Panc1 (cell line): ENCODE data around the gene VSIG10L2. TPM values are rescaled to one million over a fixed set of nuclear protein-coding genes. Genes with fewer than 3 reads are reported as not detected.

Source experiments
- ATAC-seq: fragments of 200-7000 bp; cut with Tn5 transposase; 2 replicates; pipeline ENCODE4 v1.9.1; 2020; ENCODE audit warnings: mild to moderate bottlenecking, moderate library complexity
- BruUV-seq: library from RNA; stranded (reverse); fragments of 400-500 nt; replicated peaks from 2 replicates; lab custom pipeline; 2021; lab: Mats Ljungman, UMichigan
- CTCF ChIA-PET: fragments of 300-600 bp; sonication (Branson Sonifier 250); formaldehyde crosslinking; loops from one replicate; lab custom pipeline; 2022; ENCODE audit warnings: antibody characterized with exemption; lab: Charles Lee
- POLR2A ChIA-PET: fragments of 300-600 bp; sonication (Branson Sonifier 250); formaldehyde crosslinking; loops from one replicate; lab custom pipeline; 2022; ENCODE audit warnings: antibody characterized with exemption; lab: Charles Lee
- DNase-seq: peaks from one replicate; pipeline ENCODE4 v3.0.0-alpha.2; 2010; ENCODE audit warnings: low read depth, low spot score
- H3K27ac ChIP-seq: 2 replicates; pipeline ENCODE4 v1.5.1; 2011; ENCODE audit warnings: mild to moderate bottlenecking, low read length, inconsistent platforms
- H3K27me3 ChIP-seq: fragments of 200-500 bp; sonication (Bioruptor generic); 2 replicates; pipeline ENCODE4 v1.6.0; 2014; ENCODE audit warnings: low read length, inconsistent platforms; ENCODE audit not compliant: control insufficient read depth, insufficient read depth
- H3K36me3 ChIP-seq: fragments of 200-500 bp; sonication (Bioruptor generic); 2 replicates; pipeline ENCODE4 v1.5.1; 2014; ENCODE audit warnings: inconsistent platforms, mild to moderate bottlenecking, low read length, moderate library complexity; ENCODE audit not compliant: control insufficient read depth, insufficient read depth
- H3K4me1 ChIP-seq: 2 replicates; pipeline ENCODE4 v1.5.1; 2011; ENCODE audit warnings: inconsistent platforms, mild to moderate bottlenecking, low read length, moderate library complexity; ENCODE audit not compliant: control insufficient read depth, insufficient read depth
- H3K4me3 ChIP-seq, 2 experiments: 2 replicates each; pipeline ENCODE4 v1.5.1; 2011 to 2012; ENCODE audit warnings: low read depth in 2 of 2, low read length in 2 of 2, mild to moderate bottlenecking in 2 of 2, inconsistent platforms in 1 of 2, moderate library complexity in 1 of 2
- H3K9me3 ChIP-seq: fragments of 200-500 bp; sonication (Bioruptor generic); 2 replicates; pipeline ENCODE4 v1.5.1; 2014; ENCODE audit warnings: low read depth, mild to moderate bottlenecking, inconsistent platforms, low read length, moderate library complexity; ENCODE audit not compliant: control insufficient read depth, insufficient read depth
- CTCF ChIP-seq: fragments of 450-650 bp; IDR thresholded peaks from 2 replicates; pipeline ENCODE4 v1.5.1; 2017; ENCODE audit warnings: mild to moderate bottlenecking
- POLR2AphosphoS5 ChIP-seq: IDR thresholded peaks from 2 replicates; pipeline ENCODE4 v1.6.1; 2012; ENCODE audit warnings: mild to moderate bottlenecking, low read depth, low read length, moderate library complexity
- REST ChIP-seq, 2 experiments: IDR thresholded peaks; 2 replicates each; pipeline ENCODE4 v1.6.1; 2011 to 2012; ENCODE audit warnings: low read depth in 2 of 2, control low read depth in 1 of 2, low read length in 1 of 2, mild to moderate bottlenecking in 1 of 2, moderate library complexity in 1 of 2; ENCODE audit not compliant: insufficient read depth in 1 of 2
- SIN3A ChIP-seq: IDR thresholded peaks from 2 replicates; pipeline ENCODE4 v1.6.1; 2012; ENCODE audit warnings: low read depth, mild to moderate bottlenecking, low read length, moderate library complexity, borderline replicate concordance; ENCODE audit not compliant: insufficient read depth
- TCF7L2 ChIP-seq: IDR thresholded peaks from 2 replicates; pipeline ENCODE4 v1.6.1; 2011; ENCODE audit warnings: mild to moderate bottlenecking, low read depth, low read length, inconsistent platforms
- in situ Hi-C: cut with HindIII; loops from 2 replicates; pipeline ENCODE4 v1.10.0; 2016; ENCODE audit warnings: low sequenced_read_pairs, low pct_unique_long_range_greater_than_20kb
- intact Hi-C: fragments of 100-400 bp; cut with micrococcal nuclease; formaldehyde crosslinking; loops from one replicate; pipeline ENCODE4 v1.10.0; 2022; ENCODE audit not compliant: unreplicated experiment
- total RNA-seq: library from RNA; stranded (reverse); gene quantifications from one replicate; pipeline ENCODE4 v1.2.1, GENCODE V29; 2021; ENCODE audit not compliant: unreplicated experiment

The VSIG10L2 gene
- total RNA-seq, 1 experiment from 2014 or later: not detected

- ATAC-seq (no peak), DNase-seq (no peak)
- CTCF ChIA-PET: interaction anchor here (0.6 kb wide), 1 partner anchor 91 kb away, joined by 3 read pairs; no protein-coding TSS in a partner anchor
- no peaks in the 10 kb centered on the region for H3K4me1 ChIP-seq
- intact Hi-C loops: no loop called here
- H3K27me3 ChIP-seq: no peaks in the 10 kb centered on the region
- no peak overlapping the region for H3K27ac ChIP-seq
- in situ Hi-C loops: no loop called here
- H3K4me3 ChIP-seq: no peak overlapping the region
- H3K9me3 ChIP-seq: no peaks in the 10 kb centered on the region
- no peaks in the 10 kb centered on the region for H3K36me3 ChIP-seq
- POLR2A ChIA-PET: no interaction called here
- BruUV-seq: no TSS peak
- TF ChIP-seq CTCF: no peak
- no peak for TF ChIP-seq POLR2AphosphoS5
- no peak for TF ChIP-seq TCF7L2
- TF ChIP-seq REST (IDR thresholded peaks at IDR 0.05; ENCODE audit: insufficient read depth in 1 of 2, low read depth in 2 of 2, low read length in 1 of 2): no peak
- no peak for TF ChIP-seq SIN3A
Measured at GRCh38 chr11:125976156-125976555, 30.3 kb downstream of the VSIG10L2 start.

- intact Hi-C loops: no loop called here
- Histone ChIP-seq H3K36me3 (no peaks in the 10 kb centered on the region), H3K4me3 (no peak overlapping the region), H3K9me3 (no peaks in the 10 kb centered on the region), H3K27ac (no peak overlapping the region), H3K27me3 (no peaks in the 10 kb centered on the region), H3K4me1 (no peaks in the 10 kb centered on the region)
- no peak for ATAC-seq
- no TSS peak for BruUV-seq
- ChIA-PET POLR2A (no interaction called here), CTCF (no interaction called here)
- in situ Hi-C loops: no loop called here
- no peak for TF ChIP-seq CTCF
- TF ChIP-seq POLR2AphosphoS5: no peak
- TF ChIP-seq REST (IDR thresholded peaks at IDR 0.05; ENCODE audit: insufficient read depth in 1 of 2, low read depth in 2 of 2, low read length in 1 of 2): no peak
- no peak for TF ChIP-seq TCF7L2
- TF ChIP-seq SIN3A: no peak
- no peak for DNase-seq
Measured at GRCh38 chr11:125977333-125977732, 31.5 kb downstream of the VSIG10L2 start.
